WTC11 (cell line): ENCODE results near the gene RAP1GDS1. TPM values are rescaled to one million over a fixed set of nuclear protein-coding genes. Genes with fewer than 3 reads are reported as not detected.

ENCODE experiments used
- ATAC-seq: fragments of 200-7000 bp; cut with Tn5 transposase; 2 replicates; pipeline ENCODE4 v1.10.0; 2021; ENCODE audit warnings: mild to moderate bottlenecking, moderate library complexity
- CTCF ChIA-PET: fragments of 300-600 bp; sonication (Branson Sonifier 250); formaldehyde crosslinking; loops from one replicate; lab custom pipeline; 2021; ENCODE audit warnings: antibody characterized with exemption; lab: Charles Lee
- POLR2A ChIA-PET: fragments of 350-600 bp; sonication (Branson Sonifier 250); formaldehyde crosslinking; loops from one replicate; lab custom pipeline; 2021; ENCODE audit warnings: antibody characterized with exemption; lab: Charles Lee
- DNase-seq: peaks from one replicate; pipeline ENCODE4 v3.0.0; 2021; ENCODE audit warnings: low spot score
- H3K27ac Mint-ChIP-seq: 2 replicates; pipeline ENCODE4 v1.8.0; 2021; ENCODE audit warnings: mixed read lengths
- H3K27me3 Mint-ChIP-seq: 2 replicates; pipeline ENCODE4 v1.8.0; 2021; ENCODE audit warnings: low read depth, mild to moderate bottlenecking, moderate library complexity, mixed read lengths
- H3K36me3 Mint-ChIP-seq: 2 replicates; pipeline ENCODE4 v1.8.0; 2021; ENCODE audit warnings: mixed read lengths
- H3K4me1 Mint-ChIP-seq: 2 replicates; pipeline ENCODE4 v1.8.0; 2022; ENCODE audit warnings: mixed read lengths
- H3K4me3 Mint-ChIP-seq: 2 replicates; pipeline ENCODE4 v1.8.0; 2021; ENCODE audit warnings: mild to moderate bottlenecking, moderate library complexity, mixed read lengths
- H3K9me3 Mint-ChIP-seq: 2 replicates; pipeline ENCODE4 v1.8.0; 2021; ENCODE audit warnings: mixed read lengths
- CREB1 ChIP-seq: sonication (generic); formaldehyde crosslinking; IDR thresholded peaks from 2 replicates; pipeline ENCODE4 v1.8.0; 2023; ENCODE audit warnings: mild to moderate bottlenecking, missing genetic modification reagents
- CREM ChIP-seq: sonication (generic); formaldehyde crosslinking; IDR thresholded peaks from 2 replicates; pipeline ENCODE4 v1.8.1; 2022; ENCODE audit warnings: mild to moderate bottlenecking, missing genetic modification reagents, moderate library complexity
- EMX1 ChIP-seq: fragments of 250-450 bp; sonication (Bioruptor Pico); IDR thresholded peaks from 2 replicates; pipeline ENCODE4 v1.8.0; 2021; ENCODE audit warnings: mild to moderate bottlenecking
- ETV6 ChIP-seq: sonication (generic); formaldehyde crosslinking; IDR thresholded peaks from 2 replicates; pipeline ENCODE4 v1.8.1; 2022; ENCODE audit warnings: mild to moderate bottlenecking, missing genetic modification reagents
- FOXK1 ChIP-seq: sonication (generic); formaldehyde crosslinking; IDR thresholded peaks from 2 replicates; pipeline ENCODE4 v1.8.0; 2022; ENCODE audit warnings: mild to moderate bottlenecking, moderate library complexity, missing genetic modification reagents
- JUN ChIP-seq: sonication (generic); formaldehyde crosslinking; IDR thresholded peaks from 2 replicates; pipeline ENCODE4 v1.8.0; 2023; ENCODE audit warnings: mild to moderate bottlenecking, missing genetic modification reagents
- MYBL2 ChIP-seq: sonication (generic); formaldehyde crosslinking; IDR thresholded peaks from 2 replicates; pipeline ENCODE4 v1.8.1; 2023; ENCODE audit warnings: mild to moderate bottlenecking, moderate library complexity, missing genetic modification reagents
- NFYB ChIP-seq: sonication (generic); formaldehyde crosslinking; conservative IDR thresholded peaks from 2 replicates; pipeline ENCODE4 v1.8.0; 2022; ENCODE audit warnings: low read depth, missing genetic modification reagents
- NR1H2 ChIP-seq: sonication (generic); formaldehyde crosslinking; IDR thresholded peaks from 2 replicates; pipeline ENCODE4 v1.9.0; 2021; ENCODE audit warnings: mild to moderate bottlenecking, moderate library complexity, missing genetic modification reagents
- PRRX2 ChIP-seq: fragments of 250-450 bp; sonication (Bioruptor Pico); IDR thresholded peaks from 2 replicates; pipeline ENCODE4 v1.8.0; 2021; ENCODE audit warnings: mild to moderate bottlenecking
- RELA ChIP-seq: sonication (generic); formaldehyde crosslinking; IDR thresholded peaks from 2 replicates; pipeline ENCODE4 v1.8.1; 2022; ENCODE audit warnings: missing genetic modification reagents, mild to moderate bottlenecking, borderline replicate concordance
- SMAD4 ChIP-seq: sonication (generic); formaldehyde crosslinking; IDR thresholded peaks from 2 replicates; pipeline ENCODE4 v1.8.0; 2022; ENCODE audit warnings: mild to moderate bottlenecking, missing genetic modification reagents
- STAT6 ChIP-seq: sonication (generic); formaldehyde crosslinking; conservative IDR thresholded peaks from 2 replicates; pipeline ENCODE4 v1.8.1; 2023; ENCODE audit warnings: mild to moderate bottlenecking, low read depth, missing genetic modification reagents, moderate library complexity
- ZNF121 ChIP-seq: sonication (generic); formaldehyde crosslinking; IDR thresholded peaks from 2 replicates; pipeline ENCODE4 v1.8.0; 2023; ENCODE audit warnings: missing genetic modification reagents
- ZNF219 ChIP-seq: sonication (generic); formaldehyde crosslinking; IDR thresholded peaks from 2 replicates; pipeline ENCODE4 v1.8.0; 2023; ENCODE audit warnings: missing genetic modification reagents, mild to moderate bottlenecking, borderline replicate concordance
- ZNF532 ChIP-seq: fragments of 250-450 bp; sonication (Bioruptor Pico); IDR thresholded peaks from 2 replicates; pipeline ENCODE4 v1.9.0; 2021; ENCODE audit warnings: mild to moderate bottlenecking, borderline replicate concordance
- ZNF671 ChIP-seq: fragments of 250-450 bp; sonication (Bioruptor Pico); IDR thresholded peaks from 2 replicates; pipeline ENCODE4 v1.8.0; 2021; ENCODE audit warnings: mild to moderate bottlenecking
- ZSCAN18 ChIP-seq: fragments of 250-450 bp; sonication (Bioruptor Pico); IDR thresholded peaks from 2 replicates; pipeline ENCODE4 v2.1.2; 2022; ENCODE audit warnings: mild to moderate bottlenecking, moderate library complexity
- total RNA-seq: library from RNA; stranded (reverse); gene quantifications from 3 replicates; pipeline ENCODE4 v1.2.3, GENCODE V29; 2021
- TF ChIP-seq, protein P1 (sequence below): sonication (generic); formaldehyde crosslinking; IDR thresholded peaks from 2 replicates; pipeline ENCODE4 v1.8.1; 2023; ENCODE audit warnings: mild to moderate bottlenecking, missing genetic modification reagents, moderate library complexity
- TF ChIP-seq, protein P2 (sequence below): sonication (generic); formaldehyde crosslinking; IDR thresholded peaks from 2 replicates; pipeline ENCODE4 v1.8.0; 2023; ENCODE audit warnings: mild to moderate bottlenecking, missing genetic modification reagents
- TF ChIP-seq, protein P3 (sequence below): sonication (generic); formaldehyde crosslinking; IDR thresholded peaks from 2 replicates; pipeline ENCODE4 v1.8.1; 2022; ENCODE audit warnings: mild to moderate bottlenecking, moderate library complexity, missing genetic modification reagents
- TF ChIP-seq, protein P4 (sequence below): fragments of 200-600 bp; IDR thresholded peaks from 2 replicates; pipeline ENCODE4 v1.8.0; 2022; ENCODE audit warnings: antibody characterized with exemption

Gene RAP1GDS1
- total RNA-seq, 1 experiment from 2014 or later = 29.9 TPM

DNA sequence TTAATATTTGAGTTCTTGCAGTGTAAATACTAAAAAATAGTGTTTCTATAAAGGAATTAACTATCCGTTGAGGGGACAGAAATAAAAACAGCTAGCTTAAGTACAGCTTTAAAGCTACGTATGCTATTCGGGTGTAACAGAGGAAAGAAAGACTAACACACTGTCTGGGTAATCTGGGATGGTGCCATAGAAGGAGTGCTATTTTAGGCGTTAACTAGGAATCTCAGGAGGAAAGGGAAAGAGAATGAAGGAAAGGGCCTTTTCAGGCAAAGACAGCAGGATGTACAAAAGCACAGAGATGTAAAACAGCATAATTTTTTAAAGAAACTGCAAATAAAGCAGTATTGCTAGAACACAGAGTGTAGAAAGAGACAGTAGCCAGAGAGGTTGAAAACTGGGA, 161.8 kb downstream of the RAP1GDS1 start:
- Mint-ChIP-seq H3K36me3 (peaks cover 63% of the 10 kb centered on the region), H3K9me3 (peaks cover 45% of the 10 kb centered on the region), H3K27ac (no peak overlapping the region), H3K4me3 (no peak overlapping the region), H3K4me1 (no peaks in the 10 kb centered on the region), H3K27me3 (no peaks in the 10 kb centered on the region)
- DNase-seq (no peak), ATAC-seq (no peak)
- no peak for TF ChIP-seq NR1H2 (CRISPR knock-in tag)
- TF ChIP-seq SMAD4 = no peak
- no peak for TF ChIP-seq ZNF121 (CRISPR knock-in tag)
- no peak for TF ChIP-seq CREB1 (CRISPR knock-in tag)
- no peak for TF ChIP-seq ZNF671 (CRISPR knock-in tag)
- TF ChIP-seq NFYB (CRISPR knock-in tag) = no peak
- TF ChIP-seq, protein P1, sequence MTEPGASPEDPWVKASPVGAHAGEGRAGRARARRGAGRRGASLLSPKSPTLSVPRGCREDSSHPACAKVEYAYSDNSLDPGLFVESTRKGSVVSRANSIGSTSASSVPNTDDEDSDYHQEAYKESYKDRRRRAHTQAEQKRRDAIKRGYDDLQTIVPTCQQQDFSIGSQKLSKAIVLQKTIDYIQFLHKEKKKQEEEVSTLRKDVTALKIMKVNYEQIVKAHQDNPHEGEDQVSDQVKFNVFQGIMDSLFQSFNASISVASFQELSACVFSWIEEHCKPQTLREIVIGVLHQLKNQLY (CRISPR knock-in tag) = no peak
- TF ChIP-seq EMX1 (CRISPR knock-in tag) = no peak
- no peak for TF ChIP-seq ETV6
- TF ChIP-seq FOXK1 (CRISPR knock-in tag) = no peak
- no peak for TF ChIP-seq RELA (CRISPR knock-in tag)
- TF ChIP-seq PRRX2 (CRISPR knock-in tag) = no peak
- TF ChIP-seq JUN = no peak
- TF ChIP-seq STAT6 = no peak
- no peak for TF ChIP-seq MYBL2 (CRISPR knock-in tag)
- CTCF ChIA-PET = no interaction called here
- POLR2A ChIA-PET = no interaction called here

- CTCF ChIA-PET = no interaction called here
- DNase-seq (no peak), ATAC-seq (no peak)
- POLR2A ChIA-PET = no interaction called here
- Mint-ChIP-seq H3K4me3 (no peak overlapping the region), H3K27ac (no peak overlapping the region), H3K9me3 (peaks cover 30% of the 10 kb centered on the region), H3K36me3 (peaks cover 23% of the 10 kb centered on the region), H3K27me3 (no peaks in the 10 kb centered on the region), H3K4me1 (0 out of 2 replicates have a peak, but pooled peaks cover 3% of the 10 kb centered on the region)
- TF ChIP-seq, protein P2, sequence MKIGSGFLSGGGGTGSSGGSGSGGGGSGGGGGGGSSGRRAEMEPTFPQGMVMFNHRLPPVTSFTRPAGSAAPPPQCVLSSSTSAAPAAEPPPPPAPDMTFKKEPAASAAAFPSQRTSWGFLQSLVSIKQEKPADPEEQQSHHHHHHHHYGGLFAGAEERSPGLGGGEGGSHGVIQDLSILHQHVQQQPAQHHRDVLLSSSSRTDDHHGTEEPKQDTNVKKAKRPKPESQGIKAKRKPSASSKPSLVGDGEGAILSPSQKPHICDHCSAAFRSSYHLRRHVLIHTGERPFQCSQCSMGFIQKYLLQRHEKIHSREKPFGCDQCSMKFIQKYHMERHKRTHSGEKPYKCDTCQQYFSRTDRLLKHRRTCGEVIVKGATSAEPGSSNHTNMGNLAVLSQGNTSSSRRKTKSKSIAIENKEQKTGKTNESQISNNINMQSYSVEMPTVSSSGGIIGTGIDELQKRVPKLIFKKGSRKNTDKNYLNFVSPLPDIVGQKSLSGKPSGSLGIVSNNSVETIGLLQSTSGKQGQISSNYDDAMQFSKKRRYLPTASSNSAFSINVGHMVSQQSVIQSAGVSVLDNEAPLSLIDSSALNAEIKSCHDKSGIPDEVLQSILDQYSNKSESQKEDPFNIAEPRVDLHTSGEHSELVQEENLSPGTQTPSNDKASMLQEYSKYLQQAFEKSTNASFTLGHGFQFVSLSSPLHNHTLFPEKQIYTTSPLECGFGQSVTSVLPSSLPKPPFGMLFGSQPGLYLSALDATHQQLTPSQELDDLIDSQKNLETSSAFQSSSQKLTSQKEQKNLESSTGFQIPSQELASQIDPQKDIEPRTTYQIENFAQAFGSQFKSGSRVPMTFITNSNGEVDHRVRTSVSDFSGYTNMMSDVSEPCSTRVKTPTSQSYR (CRISPR knock-in tag) = no peak
- TF ChIP-seq CREM (CRISPR knock-in tag) (no peak), ZSCAN18 (CRISPR knock-in tag) (no peak), ZNF532 (CRISPR knock-in tag) (no peak), ZNF219 (CRISPR knock-in tag) (no peak), FOXK1 (CRISPR knock-in tag) (no peak)
- TF ChIP-seq, protein P3, sequence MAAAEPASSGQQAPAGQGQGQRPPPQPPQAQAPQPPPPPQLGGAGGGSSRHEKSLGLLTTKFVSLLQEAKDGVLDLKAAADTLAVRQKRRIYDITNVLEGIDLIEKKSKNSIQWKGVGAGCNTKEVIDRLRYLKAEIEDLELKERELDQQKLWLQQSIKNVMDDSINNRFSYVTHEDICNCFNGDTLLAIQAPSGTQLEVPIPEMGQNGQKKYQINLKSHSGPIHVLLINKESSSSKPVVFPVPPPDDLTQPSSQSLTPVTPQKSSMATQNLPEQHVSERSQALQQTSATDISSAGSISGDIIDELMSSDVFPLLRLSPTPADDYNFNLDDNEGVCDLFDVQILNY (CRISPR knock-in tag) = no peak
- TF ChIP-seq, protein P4, sequence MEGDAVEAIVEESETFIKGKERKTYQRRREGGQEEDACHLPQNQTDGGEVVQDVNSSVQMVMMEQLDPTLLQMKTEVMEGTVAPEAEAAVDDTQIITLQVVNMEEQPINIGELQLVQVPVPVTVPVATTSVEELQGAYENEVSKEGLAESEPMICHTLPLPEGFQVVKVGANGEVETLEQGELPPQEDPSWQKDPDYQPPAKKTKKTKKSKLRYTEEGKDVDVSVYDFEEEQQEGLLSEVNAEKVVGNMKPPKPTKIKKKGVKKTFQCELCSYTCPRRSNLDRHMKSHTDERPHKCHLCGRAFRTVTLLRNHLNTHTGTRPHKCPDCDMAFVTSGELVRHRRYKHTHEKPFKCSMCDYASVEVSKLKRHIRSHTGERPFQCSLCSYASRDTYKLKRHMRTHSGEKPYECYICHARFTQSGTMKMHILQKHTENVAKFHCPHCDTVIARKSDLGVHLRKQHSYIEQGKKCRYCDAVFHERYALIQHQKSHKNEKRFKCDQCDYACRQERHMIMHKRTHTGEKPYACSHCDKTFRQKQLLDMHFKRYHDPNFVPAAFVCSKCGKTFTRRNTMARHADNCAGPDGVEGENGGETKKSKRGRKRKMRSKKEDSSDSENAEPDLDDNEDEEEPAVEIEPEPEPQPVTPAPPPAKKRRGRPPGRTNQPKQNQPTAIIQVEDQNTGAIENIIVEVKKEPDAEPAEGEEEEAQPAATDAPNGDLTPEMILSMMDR = no peak
These were observed 169.7 kb downstream of the RAP1GDS1 start for GRCh38 chr4:98430708-98431403.
